ENCODE measurements around the gene ATP6V1F.

ATP6V1F gene

GRCh38 chr7:128888756-128889095 is 26.1 kb downstream of the ATP6V1F start:
- no peak overlapping the region for H3K4me3 ChIP-seq (ENCODE audit: severe bottlenecking)
- no peaks in the 10 kb centered on the region for H3K9me3 ChIP-seq (ENCODE audit: severe bottlenecking)
- H3K36me3 ChIP-seq (ENCODE audit: low read depth): no peaks in the 10 kb centered on the region
- H3K4me1 ChIP-seq (ENCODE audit: insufficient read depth, poor library complexity, severe bottlenecking): peaks cover 30% of the 10 kb centered on the region
- peak overlapping the region; percentile 59 for H3K27ac ChIP-seq (ENCODE audit: poor library complexity, severe bottlenecking)
- no peak for TF ChIP-seq CTCF (IDR thresholded peaks at IDR 0.05; ENCODE audit: poor library complexity, severe bottlenecking)
- DNase-seq (ENCODE audit: low spot score) (peak; percentile 50), ATAC-seq (ENCODE audit: low read depth) (no peak)
- H3K27me3 ChIP-seq (ENCODE audit: insufficient read depth, poor library complexity, severe bottlenecking): no peaks in the 10 kb centered on the region

GRCh38 chr7:128889121-128889520 is 26.5 kb downstream of the ATP6V1F start:
- Histone ChIP-seq H3K9me3 (ENCODE audit: severe bottlenecking) (no peaks in the 10 kb centered on the region), H3K4me3 (ENCODE audit: severe bottlenecking) (no peak overlapping the region), H3K4me1 (ENCODE audit: insufficient read depth, poor library complexity, severe bottlenecking) (peaks cover 32% of the 10 kb centered on the region), H3K36me3 (ENCODE audit: low read depth) (no peaks in the 10 kb centered on the region), H3K27ac (ENCODE audit: poor library complexity, severe bottlenecking) (peak overlapping the region; percentile 59), H3K27me3 (ENCODE audit: insufficient read depth, poor library complexity, severe bottlenecking) (no peaks in the 10 kb centered on the region)
- TF ChIP-seq CTCF (IDR thresholded peaks at IDR 0.05; ENCODE audit: poor library complexity, severe bottlenecking): no peak
- no peak for DNase-seq (ENCODE audit: low spot score)
- peak; percentile 11; the same call in 1 of the 3 replicates for ATAC-seq (ENCODE audit: low read depth)

GRCh38 chr7:128890306-128891109 is 27.9 kb downstream of the ATP6V1F start:
- Histone ChIP-seq H3K27ac (ENCODE audit: poor library complexity, severe bottlenecking) (peak overlapping the region; percentile 59), H3K27me3 (ENCODE audit: insufficient read depth, poor library complexity, severe bottlenecking) (no peaks in the 10 kb centered on the region), H3K36me3 (ENCODE audit: low read depth) (no peaks in the 10 kb centered on the region), H3K4me1 (ENCODE audit: insufficient read depth, poor library complexity, severe bottlenecking) (peaks cover 32% of the 10 kb centered on the region), H3K9me3 (ENCODE audit: severe bottlenecking) (no peaks in the 10 kb centered on the region), H3K4me3 (ENCODE audit: severe bottlenecking) (peak overlapping the region; percentile 61)
- TF ChIP-seq CTCF (IDR thresholded peaks at IDR 0.05; ENCODE audit: poor library complexity, severe bottlenecking): no peak
- ATAC-seq (ENCODE audit: low read depth): no peak
- peak; percentile 76 for DNase-seq (ENCODE audit: low spot score)

GRCh38 chr7:128891110-128891941 is 28.7 kb downstream of the ATP6V1F start:
- H3K27ac ChIP-seq (ENCODE audit: poor library complexity, severe bottlenecking): peak overlapping the region; percentile 59
- peak; percentile 82 for DNase-seq (ENCODE audit: low spot score)
- peaks cover 32% of the 10 kb centered on the region for H3K4me1 ChIP-seq (ENCODE audit: insufficient read depth, poor library complexity, severe bottlenecking)
- H3K9me3 ChIP-seq (ENCODE audit: severe bottlenecking): no peaks in the 10 kb centered on the region
- H3K27me3 ChIP-seq (ENCODE audit: insufficient read depth, poor library complexity, severe bottlenecking): no peaks in the 10 kb centered on the region
- no peak for TF ChIP-seq CTCF (IDR thresholded peaks at IDR 0.05; ENCODE audit: poor library complexity, severe bottlenecking)
- H3K4me3 ChIP-seq (ENCODE audit: severe bottlenecking): peak overlapping the region; percentile 61
- ATAC-seq (ENCODE audit: low read depth): peak; percentile 26
- H3K36me3 ChIP-seq (ENCODE audit: low read depth): no peaks in the 10 kb centered on the region
